GM18511 (cell line): ENCODE results near the gene DRP2.
"Not testable (repeated sequence)": the region's sequence is repeated elsewhere in the genome, so short reads cannot be mapped to it uniquely, and the experiment has no call there.

Experiments used
- ATAC-seq: cut with Tn5 transposase; IDR thresholded peaks from one replicate; pipeline ENCODE4 v1.9.1; 2021; ENCODE audit warnings: mild to moderate bottlenecking, moderate library complexity; ENCODE audit not compliant: unreplicated experiment

Gene DRP2

GRCh38 chrX:101219116-101219863 is at the start of gene DRP2:
Gene DRP2 (plus strand): TSS chrX:101219786. CDS start chrX:101231648, 11,862 bp downstream.
- ATAC-seq, result no peak

- no peak for ATAC-seq
These were observed 47.6 kb upstream of the DRP2 start for GRCh38 chrX:101171883-101172400.

- no peak for ATAC-seq
These were observed 43.1 kb upstream of the DRP2 start for GRCh38 chrX:101176439-101176838.

GRCh38 chrX:101184876-101185275 is 34.7 kb upstream of the DRP2 start:
- ATAC-seq, result not testable (repeated sequence)

- not testable (repeated sequence) for ATAC-seq
These were observed 31.6 kb upstream of the DRP2 start for GRCh38 chrX:101187961-101188360.

- no peak for ATAC-seq
These were observed 28.9 kb upstream of the DRP2 start for GRCh38 chrX:101190736-101191135.

- ATAC-seq, result no peak
These were observed 28.3 kb upstream of the DRP2 start for GRCh38 chrX:101191217-101191750.

- ATAC-seq, result no peak
These were observed 24.0 kb upstream of the DRP2 start for GRCh38 chrX:101195442-101196173.

GRCh38 chrX:101203761-101204351 is 15.7 kb upstream of the DRP2 start:
- peak; percentile 35 for ATAC-seq

GRCh38 chrX:101206471-101206870 is 13.1 kb upstream of the DRP2 start:
- peak; percentile 65 for ATAC-seq

GRCh38 chrX:101208152-101208905 is 11.3 kb upstream of the DRP2 start:
- ATAC-seq, result peak; percentile 70

- ATAC-seq, result no peak
These were observed 9.0 kb upstream of the DRP2 start for GRCh38 chrX:101210630-101211029.

GRCh38 chrX:101217689-101218088 is 1.9 kb upstream of the DRP2 start:
- no peak for ATAC-seq

- no peak for ATAC-seq
These were observed 319 bp downstream of the DRP2 start for GRCh38 chrX:101219864-101220346.

- ATAC-seq, result no peak
These were observed 1.2 kb downstream of the DRP2 start for GRCh38 chrX:101220662-101221260.

GRCh38 chrX:101223226-101223625 is 3.6 kb downstream of the DRP2 start:
- ATAC-seq, result no peak

- no peak for ATAC-seq
These were observed 9.6 kb downstream of the DRP2 start for GRCh38 chrX:101229170-101229569.

GRCh38 chrX:101230636-101231035 is 11.1 kb downstream of the DRP2 start:
- no peak for ATAC-seq

GRCh38 chrX:101231080-101231479 is 11.5 kb downstream of the DRP2 start:
- no peak for ATAC-seq

- ATAC-seq, result no peak
These were observed 12.7 kb downstream of the DRP2 start for GRCh38 chrX:101232316-101232715.
